Endothelial cell (in vitro differentiated cells): ENCODE data around the gene DDN. TPM values are rescaled to one million over a fixed set of nuclear protein-coding genes. Genes with fewer than 3 reads are reported as not detected.
A peak's percentile ranks its signal among the peaks of the same experiment; 100 is the strongest.

Experiments used
- DNase-seq: peaks from one replicate; pipeline ENCODE4 v3.0.0; 2021; ENCODE audit warnings: low spot score
- H3K27ac Mint-ChIP-seq: one replicate; pipeline ENCODE4 v1.8.0; 2021; ENCODE audit warnings: mixed read lengths, inconsistent platforms; ENCODE audit not compliant: unreplicated experiment
- H3K27me3 Mint-ChIP-seq: one replicate; pipeline ENCODE4 v1.8.0; 2021; ENCODE audit warnings: mild to moderate bottlenecking, moderate library complexity, mixed read lengths, inconsistent platforms; ENCODE audit not compliant: unreplicated experiment
- H3K36me3 Mint-ChIP-seq: one replicate; pipeline ENCODE4 v1.8.0; 2021; ENCODE audit warnings: mild to moderate bottlenecking, low read depth, mixed read lengths, inconsistent platforms; ENCODE audit not compliant: unreplicated experiment
- H3K4me1 Mint-ChIP-seq: one replicate; pipeline ENCODE4 v1.8.0; 2021; ENCODE audit warnings: mild to moderate bottlenecking, mixed read lengths, inconsistent platforms; ENCODE audit not compliant: unreplicated experiment
- H3K4me3 Mint-ChIP-seq: one replicate; pipeline ENCODE4 v1.8.0; 2021; ENCODE audit warnings: mild to moderate bottlenecking, mixed read lengths, inconsistent platforms; ENCODE audit not compliant: unreplicated experiment
- H3K9me3 Mint-ChIP-seq: one replicate; pipeline ENCODE4 v1.8.0; 2021; ENCODE audit warnings: mixed read lengths, inconsistent platforms; ENCODE audit not compliant: unreplicated experiment
- total RNA-seq: library from RNA; stranded (reverse); fragmentation: NEBNext Ultra II Directional; extraction: Animal tissue kit (Norgen Biotek cat#: 25700); gene quantifications from one replicate; pipeline ENCODE4 v1.2.1, GENCODE V29; 2021; ENCODE audit not compliant: unreplicated experiment
- TF ChIP-seq, protein P1 (sequence below): fragments of 200-600 bp; sonication (generic); IDR thresholded peaks from one replicate; pipeline ENCODE4 v1.5.0; 2021; ENCODE audit warnings: antibody characterized with exemption; ENCODE audit not compliant: unreplicated experiment

Gene DDN
- total RNA-seq, 1 donor from 2014 or later, result 0.10 TPM

DNA sequence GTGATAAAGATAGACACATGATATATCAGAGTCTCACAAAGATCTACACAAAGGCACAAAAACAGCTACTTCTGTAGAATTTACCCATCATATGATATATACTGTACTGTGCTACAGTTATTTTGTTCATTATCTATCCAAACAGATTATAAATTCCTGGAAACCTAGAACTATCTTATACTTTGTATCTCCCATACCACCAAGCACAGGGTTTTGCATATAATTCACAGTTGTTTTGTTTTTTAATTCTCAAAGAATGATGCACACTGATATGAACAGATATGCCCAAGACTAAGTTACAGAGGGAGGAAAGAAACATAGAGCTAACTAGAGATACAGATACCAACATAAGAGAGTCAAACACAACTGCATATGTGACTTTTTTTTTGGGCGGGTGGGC lies 16.0 kb upstream of the DDN start:
- DNase-seq, result no peak
- no peaks in the 10 kb centered on the region for H3K9me3 Mint-ChIP-seq
- H3K27me3 Mint-ChIP-seq, result peaks cover 8% of the 10 kb centered on the region
- H3K4me1 Mint-ChIP-seq, result peaks cover 16% of the 10 kb centered on the region
- H3K27ac Mint-ChIP-seq, result no peak overlapping the region
- no peak overlapping the region for H3K4me3 Mint-ChIP-seq
- TF ChIP-seq, protein P1, sequence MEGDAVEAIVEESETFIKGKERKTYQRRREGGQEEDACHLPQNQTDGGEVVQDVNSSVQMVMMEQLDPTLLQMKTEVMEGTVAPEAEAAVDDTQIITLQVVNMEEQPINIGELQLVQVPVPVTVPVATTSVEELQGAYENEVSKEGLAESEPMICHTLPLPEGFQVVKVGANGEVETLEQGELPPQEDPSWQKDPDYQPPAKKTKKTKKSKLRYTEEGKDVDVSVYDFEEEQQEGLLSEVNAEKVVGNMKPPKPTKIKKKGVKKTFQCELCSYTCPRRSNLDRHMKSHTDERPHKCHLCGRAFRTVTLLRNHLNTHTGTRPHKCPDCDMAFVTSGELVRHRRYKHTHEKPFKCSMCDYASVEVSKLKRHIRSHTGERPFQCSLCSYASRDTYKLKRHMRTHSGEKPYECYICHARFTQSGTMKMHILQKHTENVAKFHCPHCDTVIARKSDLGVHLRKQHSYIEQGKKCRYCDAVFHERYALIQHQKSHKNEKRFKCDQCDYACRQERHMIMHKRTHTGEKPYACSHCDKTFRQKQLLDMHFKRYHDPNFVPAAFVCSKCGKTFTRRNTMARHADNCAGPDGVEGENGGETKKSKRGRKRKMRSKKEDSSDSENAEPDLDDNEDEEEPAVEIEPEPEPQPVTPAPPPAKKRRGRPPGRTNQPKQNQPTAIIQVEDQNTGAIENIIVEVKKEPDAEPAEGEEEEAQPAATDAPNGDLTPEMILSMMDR, result no peak
- H3K36me3 Mint-ChIP-seq, result peaks cover 7% of the 10 kb centered on the region

DNA sequence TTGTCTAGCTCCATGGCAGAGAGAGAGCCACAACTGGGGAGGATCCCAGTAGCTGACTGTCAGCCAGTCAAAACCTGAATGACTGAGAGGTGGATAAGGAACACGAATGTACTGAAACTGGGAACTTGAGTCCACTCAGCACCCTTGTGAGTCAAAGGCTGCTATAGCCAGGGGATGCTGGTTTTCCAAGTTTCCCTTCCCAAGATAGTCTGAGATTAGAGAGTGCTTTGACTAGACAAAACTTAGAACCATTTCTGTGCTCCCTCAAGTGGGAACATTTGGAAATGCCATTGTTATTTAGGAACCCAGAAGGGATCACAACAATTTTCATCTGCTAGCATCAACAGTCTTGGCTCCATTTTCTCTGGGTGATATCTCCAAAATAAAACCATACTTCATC lies 15.4 kb upstream of the DDN start:
- TF ChIP-seq, protein P1, result no peak
- Mint-ChIP-seq H3K4me3 (no peak overlapping the region), H3K9me3 (no peaks in the 10 kb centered on the region), H3K27ac (no peak overlapping the region), H3K36me3 (peaks cover 7% of the 10 kb centered on the region), H3K4me1 (peaks cover 12% of the 10 kb centered on the region), H3K27me3 (peaks cover 8% of the 10 kb centered on the region)
- no peak for DNase-seq

DNA sequence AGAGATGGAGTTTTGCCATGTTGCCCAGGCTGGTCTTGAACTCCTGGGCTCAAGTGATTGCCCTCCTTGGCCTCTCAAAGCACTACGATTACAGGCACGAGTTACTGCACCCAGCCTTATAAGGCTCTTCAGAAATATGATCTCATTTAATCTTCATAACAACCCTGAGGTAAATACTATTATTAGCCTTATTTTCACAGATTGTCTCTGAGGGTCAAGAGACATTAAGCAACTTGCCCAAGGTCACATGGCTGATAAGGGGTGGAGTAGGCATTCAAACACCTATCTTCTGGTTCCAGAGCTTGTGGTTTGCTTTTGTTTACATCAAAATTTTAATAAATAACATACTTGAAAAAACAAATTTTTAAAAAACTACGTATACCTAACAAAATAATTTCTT lies 14.3 kb upstream of the DDN start:
- Mint-ChIP-seq H3K27ac (no peak overlapping the region), H3K4me3 (no peak overlapping the region), H3K27me3 (peaks cover 5% of the 10 kb centered on the region), H3K36me3 (peaks cover 7% of the 10 kb centered on the region), H3K4me1 (peaks cover 6% of the 10 kb centered on the region), H3K9me3 (no peaks in the 10 kb centered on the region)
- TF ChIP-seq, protein P1, result no peak
- DNase-seq, result no peak

DNA sequence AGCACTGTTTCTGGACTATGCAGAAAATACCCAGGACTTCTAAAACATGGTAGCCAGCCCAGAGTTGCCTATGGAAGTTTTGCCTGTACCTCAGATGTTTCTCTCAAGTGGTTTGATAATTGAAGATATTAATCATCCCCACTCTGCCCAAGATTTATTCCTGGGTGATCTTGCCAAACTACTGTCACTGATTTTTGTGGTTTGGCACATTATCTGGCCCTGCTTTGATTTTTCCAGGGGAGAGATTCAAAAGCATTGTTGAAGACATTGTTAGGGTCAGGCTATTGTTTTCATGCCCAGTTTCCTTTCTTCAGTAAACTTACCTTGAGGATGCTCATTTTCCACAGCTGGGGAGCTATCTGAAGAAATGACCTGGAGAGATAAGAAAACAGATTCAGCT lies 13.6 kb upstream of the DDN start:
- Mint-ChIP-seq H3K4me3 (no peak overlapping the region), H3K36me3 (peaks cover 7% of the 10 kb centered on the region), H3K27ac (no peak overlapping the region), H3K4me1 (peaks cover 2% of the 10 kb centered on the region), H3K27me3 (peaks cover 2% of the 10 kb centered on the region), H3K9me3 (no peaks in the 10 kb centered on the region)
- DNase-seq, result no peak
- TF ChIP-seq, protein P1, result no peak

DNA sequence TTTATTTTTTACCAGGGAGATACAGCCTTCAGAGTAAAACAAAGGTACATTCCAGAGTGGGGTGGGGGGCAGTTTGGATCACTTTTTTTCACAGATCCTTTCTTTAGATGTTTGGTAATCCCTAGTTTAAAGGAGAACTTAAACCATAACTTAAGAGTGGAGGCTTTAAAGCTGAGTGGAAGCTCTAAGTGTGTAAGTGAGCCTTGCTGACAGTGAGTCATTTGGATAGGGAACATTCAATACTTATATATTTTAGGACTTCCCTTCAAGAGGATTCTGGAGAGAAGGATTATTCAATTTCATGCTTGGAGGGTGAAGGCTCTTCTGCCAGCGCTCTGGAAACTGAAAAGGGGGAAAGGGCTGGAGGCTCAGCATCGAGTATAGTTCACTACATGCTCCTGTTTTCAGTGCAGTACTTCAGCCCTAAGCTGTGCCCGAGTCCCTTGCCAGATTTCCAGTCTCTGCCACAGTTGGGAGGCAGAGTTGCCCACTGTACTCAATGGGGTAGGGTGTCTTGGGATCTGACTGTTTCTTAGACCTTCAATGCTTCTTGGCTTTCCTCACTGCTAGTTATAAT lies 11.0 kb upstream of the DDN start:
- H3K27ac Mint-ChIP-seq, result no peak overlapping the region
- no peaks in the 10 kb centered on the region for H3K4me1 Mint-ChIP-seq
- peaks cover 9% of the 10 kb centered on the region for H3K36me3 Mint-ChIP-seq
- TF ChIP-seq, protein P1, result no peak
- no peaks in the 10 kb centered on the region for H3K9me3 Mint-ChIP-seq
- DNase-seq, result no peak
- peak overlapping the region; percentile 19 for H3K4me3 Mint-ChIP-seq
- no peaks in the 10 kb centered on the region for H3K27me3 Mint-ChIP-seq
